ENCODE measurements around the gene PRELP.

DNA sequence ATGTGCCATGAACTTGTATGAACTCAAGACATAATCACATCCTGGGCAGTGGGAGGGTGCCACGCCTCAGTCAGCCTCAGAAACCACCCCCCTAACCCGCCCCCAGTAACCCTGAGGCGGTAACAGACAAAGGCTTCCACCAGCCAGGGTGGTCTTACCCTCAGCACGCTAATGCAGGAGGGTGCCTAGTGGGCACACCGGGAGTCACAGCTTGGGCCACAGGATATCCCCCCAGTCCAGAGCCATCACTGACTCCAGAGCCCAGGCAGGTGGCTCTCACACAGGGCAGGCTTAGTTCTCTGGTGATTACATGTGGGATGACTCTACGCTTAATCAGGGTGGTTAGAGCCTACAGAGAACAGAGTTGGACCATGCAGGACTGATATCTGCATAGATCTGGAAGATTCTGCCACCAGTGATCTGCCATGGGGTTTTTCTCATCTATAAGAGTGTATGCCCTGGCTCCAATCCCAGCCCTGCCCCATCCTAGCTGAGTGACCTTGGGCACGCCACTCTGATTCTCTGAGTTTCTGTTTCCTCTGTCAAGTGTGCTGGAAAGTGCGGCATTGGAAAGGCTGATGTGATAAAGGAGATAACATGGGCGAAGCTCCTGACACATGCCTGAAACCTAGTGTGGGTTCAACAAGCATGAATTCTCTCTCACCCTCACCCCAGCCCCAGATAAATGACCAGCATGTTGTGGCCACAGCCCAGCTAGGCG is 45.6 kb downstream of the PRELP start:
- no peak for TF ChIP-seq EZH2 (IDR thresholded peaks at IDR 0.05; ENCODE audit: low read length, unreplicated experiment)
- TF ChIP-seq, protein P1, sequence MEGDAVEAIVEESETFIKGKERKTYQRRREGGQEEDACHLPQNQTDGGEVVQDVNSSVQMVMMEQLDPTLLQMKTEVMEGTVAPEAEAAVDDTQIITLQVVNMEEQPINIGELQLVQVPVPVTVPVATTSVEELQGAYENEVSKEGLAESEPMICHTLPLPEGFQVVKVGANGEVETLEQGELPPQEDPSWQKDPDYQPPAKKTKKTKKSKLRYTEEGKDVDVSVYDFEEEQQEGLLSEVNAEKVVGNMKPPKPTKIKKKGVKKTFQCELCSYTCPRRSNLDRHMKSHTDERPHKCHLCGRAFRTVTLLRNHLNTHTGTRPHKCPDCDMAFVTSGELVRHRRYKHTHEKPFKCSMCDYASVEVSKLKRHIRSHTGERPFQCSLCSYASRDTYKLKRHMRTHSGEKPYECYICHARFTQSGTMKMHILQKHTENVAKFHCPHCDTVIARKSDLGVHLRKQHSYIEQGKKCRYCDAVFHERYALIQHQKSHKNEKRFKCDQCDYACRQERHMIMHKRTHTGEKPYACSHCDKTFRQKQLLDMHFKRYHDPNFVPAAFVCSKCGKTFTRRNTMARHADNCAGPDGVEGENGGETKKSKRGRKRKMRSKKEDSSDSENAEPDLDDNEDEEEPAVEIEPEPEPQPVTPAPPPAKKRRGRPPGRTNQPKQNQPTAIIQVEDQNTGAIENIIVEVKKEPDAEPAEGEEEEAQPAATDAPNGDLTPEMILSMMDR (conservative IDR thresholded peaks at IDR 0.05; ENCODE audit: low read depth, low read length), result no peak
